ENCODE measurements around the gene SLFNL1. TPM values are rescaled to one million over a fixed set of nuclear protein-coding genes. Genes with fewer than 3 reads are reported as not detected.

SLFNL1 gene
- total RNA-seq, 4 donors from 2014 or later, result 0.17 to 0.52 (median 0.47) TPM

DNA sequence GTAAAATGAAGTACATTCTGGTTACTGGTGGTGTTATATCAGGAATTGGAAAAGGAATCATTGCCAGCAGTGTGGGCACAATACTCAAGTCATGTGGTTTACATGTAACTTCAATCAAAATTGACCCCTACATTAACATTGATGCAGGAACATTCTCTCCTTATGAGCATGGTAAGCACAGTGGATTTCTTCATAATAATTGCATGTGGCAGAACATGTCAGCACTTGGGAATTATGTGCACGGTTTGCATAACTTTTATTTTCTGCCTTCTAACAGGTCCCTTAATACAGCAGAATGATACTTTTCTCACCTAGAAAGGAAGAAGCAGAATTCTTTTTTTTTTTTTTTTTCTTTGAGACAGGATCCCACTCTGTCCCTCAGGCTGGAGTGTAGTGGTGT, 38.2 kb downstream of the SLFNL1 start:
- no peak for DNase-seq (ENCODE audit: extremely low spot score)
- TF ChIP-seq, protein P1, sequence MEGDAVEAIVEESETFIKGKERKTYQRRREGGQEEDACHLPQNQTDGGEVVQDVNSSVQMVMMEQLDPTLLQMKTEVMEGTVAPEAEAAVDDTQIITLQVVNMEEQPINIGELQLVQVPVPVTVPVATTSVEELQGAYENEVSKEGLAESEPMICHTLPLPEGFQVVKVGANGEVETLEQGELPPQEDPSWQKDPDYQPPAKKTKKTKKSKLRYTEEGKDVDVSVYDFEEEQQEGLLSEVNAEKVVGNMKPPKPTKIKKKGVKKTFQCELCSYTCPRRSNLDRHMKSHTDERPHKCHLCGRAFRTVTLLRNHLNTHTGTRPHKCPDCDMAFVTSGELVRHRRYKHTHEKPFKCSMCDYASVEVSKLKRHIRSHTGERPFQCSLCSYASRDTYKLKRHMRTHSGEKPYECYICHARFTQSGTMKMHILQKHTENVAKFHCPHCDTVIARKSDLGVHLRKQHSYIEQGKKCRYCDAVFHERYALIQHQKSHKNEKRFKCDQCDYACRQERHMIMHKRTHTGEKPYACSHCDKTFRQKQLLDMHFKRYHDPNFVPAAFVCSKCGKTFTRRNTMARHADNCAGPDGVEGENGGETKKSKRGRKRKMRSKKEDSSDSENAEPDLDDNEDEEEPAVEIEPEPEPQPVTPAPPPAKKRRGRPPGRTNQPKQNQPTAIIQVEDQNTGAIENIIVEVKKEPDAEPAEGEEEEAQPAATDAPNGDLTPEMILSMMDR (IDR thresholded peaks at IDR 0.05), result no peak
- TF ChIP-seq EP300 (IDR thresholded peaks at IDR 0.05), result no peak
- TF ChIP-seq POLR2AphosphoS5 (IDR thresholded peaks at IDR 0.05), result peak in 1 of 2 donors; percentile 18
- no peak for TF ChIP-seq POLR2A (IDR thresholded peaks at IDR 0.05; ENCODE audit: low read depth)
- Histone ChIP-seq H3K36me3 (peaks cover 21 to 47% (median 38%) of the 10 kb centered on the region in 4 donors), H3K27me3 (no peaks in the 10 kb centered on the region), H3K4me3 (no peak overlapping the region), H3K4me1 (peaks cover 16 to 82% (median 66%) of the 10 kb centered on the region in 4 donors), H3K27ac (replicated peaks in 1 of 4) (peak overlapping the region; percentile 91 to 96 (median 94)), H3K9me3 (no peaks in the 10 kb centered on the region)
- intact Hi-C loops (cut with DNase I), result no loop called here
- WGBS, result 63% methylated on average over 1 of the region's 1 CpG

- peak overlapping the region in 1 of 4 donors; percentile 39 for H3K4me3 ChIP-seq
- DNase-seq (ENCODE audit: extremely low spot score), result no peak
- TF ChIP-seq, protein P1 (IDR thresholded peaks at IDR 0.05), result no peak
- TF ChIP-seq POLR2A (IDR thresholded peaks at IDR 0.05; ENCODE audit: low read depth), result no peak
- TF ChIP-seq EP300 (IDR thresholded peaks at IDR 0.05), result no peak
- TF ChIP-seq POLR2AphosphoS5 (IDR thresholded peaks at IDR 0.05), result no peak
- H3K4me1 ChIP-seq, result peaks cover 16 to 88% (median 66%) of the 10 kb centered on the region in 4 donors
- H3K36me3 ChIP-seq, result peaks cover 17 to 41% (median 32%) of the 10 kb centered on the region in 4 donors
- no peaks in the 10 kb centered on the region for H3K9me3 ChIP-seq
- peak overlapping the region; percentile 91 to 96 (median 94) for H3K27ac ChIP-seq (replicated peaks in 1 of 4)
- WGBS, result 41% methylated on average over 1 of the region's 1 CpG
- H3K27me3 ChIP-seq, result no peaks in the 10 kb centered on the region
- intact Hi-C loops (cut with DNase I), result no loop called here
These were observed 38.8 kb downstream of the SLFNL1 start for GRCh38 chr1:40982721-40983120.

DNA sequence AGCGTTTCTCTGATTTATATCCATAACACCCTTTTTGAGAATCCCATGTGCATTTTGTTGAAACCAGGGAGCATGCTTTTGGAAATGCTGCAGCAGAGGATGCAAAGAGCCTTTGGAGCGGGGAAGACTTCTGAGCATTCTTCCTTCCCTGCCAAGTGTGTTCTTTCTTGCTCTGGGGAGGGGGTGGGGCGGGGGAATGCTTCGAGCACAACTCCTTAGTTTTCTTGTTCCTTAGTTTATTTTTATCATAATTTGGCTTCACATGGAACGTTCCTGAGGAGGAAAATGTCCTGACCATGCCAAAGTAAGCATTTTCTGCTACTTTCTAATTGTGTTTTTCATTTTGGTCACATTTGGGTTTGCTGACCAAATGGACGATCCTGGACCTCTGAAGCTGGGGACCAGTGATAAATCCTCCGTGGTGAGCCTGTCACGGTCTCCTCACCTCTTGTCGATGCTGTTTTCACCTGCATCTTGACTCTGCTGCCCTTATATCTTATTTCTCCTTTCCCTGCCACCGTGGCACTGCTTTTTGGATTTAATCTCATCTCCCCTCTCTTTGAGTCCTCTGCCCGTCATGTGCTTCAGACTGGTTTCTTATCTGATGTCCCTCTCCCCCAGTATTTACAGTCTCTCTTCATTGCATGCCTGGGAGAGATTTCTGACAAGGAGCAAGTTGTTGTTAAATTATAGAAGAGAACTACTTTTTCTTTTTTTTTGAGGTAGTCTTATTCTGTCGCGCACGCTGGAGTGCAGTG, 39.7 kb downstream of the SLFNL1 start:
- no peaks in the 10 kb centered on the region for H3K27me3 ChIP-seq
- intact Hi-C loops (cut with DNase I), result no loop called here
- peak overlapping the region; percentile 91 to 96 (median 94) for H3K27ac ChIP-seq (replicated peaks in 1 of 4)
- H3K4me1 ChIP-seq, result peaks cover 16 to 81% (median 64%) of the 10 kb centered on the region in 4 donors
- H3K9me3 ChIP-seq, result no peaks in the 10 kb centered on the region
- TF ChIP-seq EP300 (IDR thresholded peaks at IDR 0.05), result no peak
- TF ChIP-seq POLR2A (IDR thresholded peaks at IDR 0.05; ENCODE audit: low read depth), result no peak
- no peak for TF ChIP-seq POLR2AphosphoS5 (IDR thresholded peaks at IDR 0.05)
- TF ChIP-seq, protein P1 (IDR thresholded peaks at IDR 0.05), result no peak
- H3K4me3 ChIP-seq, result peak overlapping the region; percentile 26 to 80 (median 52)
- DNase-seq (ENCODE audit: extremely low spot score), result no peak
- WGBS, result 40% methylated on average over 14 of the region's 14 CpGs
- H3K36me3 ChIP-seq, result peaks cover 9 to 32% (median 24%) of the 10 kb centered on the region in 4 donors

DNA sequence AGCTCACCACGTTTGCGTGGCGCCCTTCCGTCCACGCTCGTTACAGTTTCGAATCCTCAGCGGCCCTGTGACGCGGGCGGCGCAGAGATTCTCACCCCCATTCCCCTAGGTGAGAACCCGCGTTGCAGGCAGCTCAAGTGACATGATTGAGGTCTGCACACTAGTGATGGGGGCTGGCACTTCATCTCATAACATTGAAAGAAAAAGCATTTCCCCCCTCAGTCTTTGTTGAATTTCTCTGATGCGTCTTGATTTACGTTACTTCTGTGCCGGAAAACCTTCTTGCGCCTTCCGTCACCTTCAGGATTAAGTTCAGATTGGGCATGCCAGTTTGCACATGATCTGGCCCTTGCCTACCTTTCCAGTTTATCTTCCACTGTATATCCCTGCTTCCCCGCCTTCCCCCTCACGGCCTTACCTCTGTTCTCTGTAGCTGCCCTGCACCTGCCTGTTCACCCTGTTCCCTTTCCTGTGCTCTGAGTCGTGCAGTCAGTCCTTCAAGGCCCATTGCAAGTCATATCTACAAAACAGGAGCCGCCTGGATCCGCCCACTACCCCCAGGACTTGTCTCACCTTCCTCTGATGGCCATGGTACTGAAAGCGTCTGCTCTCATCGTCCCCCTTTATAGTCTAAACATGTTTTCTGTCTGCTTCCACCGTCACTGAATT, 40.9 kb downstream of the SLFNL1 start:
- Histone ChIP-seq H3K36me3 (peaks cover 7 to 20% (median 11%) of the 10 kb centered on the region in 4 donors), H3K27ac (replicated peaks in 1 of 4) (peak overlapping the region; percentile 91 to 96 (median 94)), H3K27me3 (no peaks in the 10 kb centered on the region), H3K9me3 (no peaks in the 10 kb centered on the region), H3K4me1 (peaks cover 16 to 71% (median 58%) of the 10 kb centered on the region in 4 donors), H3K4me3 (peak overlapping the region; percentile 65 to 80 (median 68))
- TF ChIP-seq POLR2A (IDR thresholded peaks at IDR 0.05; ENCODE audit: low read depth), result no peak
- TF ChIP-seq POLR2AphosphoS5 (IDR thresholded peaks at IDR 0.05), result no peak
- TF ChIP-seq EP300 (IDR thresholded peaks at IDR 0.05), result no peak
- TF ChIP-seq, protein P1 (IDR thresholded peaks at IDR 0.05), result no peak
- WGBS, result 47% methylated on average over 13 of the region's 27 CpGs
- intact Hi-C loops (cut with DNase I), result no loop called here
- no peak for DNase-seq (ENCODE audit: extremely low spot score)

Data from esophagus muscularis mucosa (tissue), 4 donors.